ENCODE results near the gene EMC7.

DNA sequence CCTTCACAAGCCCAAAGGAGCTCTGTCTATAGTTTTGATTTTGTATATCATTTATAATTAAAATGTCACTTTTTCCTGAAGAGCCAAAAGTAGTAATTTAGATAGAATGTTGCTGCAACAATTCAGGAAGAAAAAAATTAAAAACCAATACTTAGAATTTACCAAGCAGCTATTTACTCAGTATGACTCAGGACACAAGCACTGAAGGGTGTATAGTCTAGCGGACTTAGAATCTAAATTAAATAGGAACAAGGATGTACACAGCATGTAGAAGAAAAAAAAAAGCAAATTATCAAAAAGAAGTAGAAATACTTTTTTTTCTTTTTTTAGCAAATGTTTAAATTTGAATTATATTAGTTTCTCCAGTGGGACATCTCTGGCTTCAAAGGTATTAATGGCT lies 31.8 kb upstream of the EMC7 start:
- TF ChIP-seq, protein P1, sequence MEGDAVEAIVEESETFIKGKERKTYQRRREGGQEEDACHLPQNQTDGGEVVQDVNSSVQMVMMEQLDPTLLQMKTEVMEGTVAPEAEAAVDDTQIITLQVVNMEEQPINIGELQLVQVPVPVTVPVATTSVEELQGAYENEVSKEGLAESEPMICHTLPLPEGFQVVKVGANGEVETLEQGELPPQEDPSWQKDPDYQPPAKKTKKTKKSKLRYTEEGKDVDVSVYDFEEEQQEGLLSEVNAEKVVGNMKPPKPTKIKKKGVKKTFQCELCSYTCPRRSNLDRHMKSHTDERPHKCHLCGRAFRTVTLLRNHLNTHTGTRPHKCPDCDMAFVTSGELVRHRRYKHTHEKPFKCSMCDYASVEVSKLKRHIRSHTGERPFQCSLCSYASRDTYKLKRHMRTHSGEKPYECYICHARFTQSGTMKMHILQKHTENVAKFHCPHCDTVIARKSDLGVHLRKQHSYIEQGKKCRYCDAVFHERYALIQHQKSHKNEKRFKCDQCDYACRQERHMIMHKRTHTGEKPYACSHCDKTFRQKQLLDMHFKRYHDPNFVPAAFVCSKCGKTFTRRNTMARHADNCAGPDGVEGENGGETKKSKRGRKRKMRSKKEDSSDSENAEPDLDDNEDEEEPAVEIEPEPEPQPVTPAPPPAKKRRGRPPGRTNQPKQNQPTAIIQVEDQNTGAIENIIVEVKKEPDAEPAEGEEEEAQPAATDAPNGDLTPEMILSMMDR (IDR thresholded peaks at IDR 0.05; ENCODE audit: insufficient read depth, low read length) = no peak
- TF ChIP-seq, protein P2, sequence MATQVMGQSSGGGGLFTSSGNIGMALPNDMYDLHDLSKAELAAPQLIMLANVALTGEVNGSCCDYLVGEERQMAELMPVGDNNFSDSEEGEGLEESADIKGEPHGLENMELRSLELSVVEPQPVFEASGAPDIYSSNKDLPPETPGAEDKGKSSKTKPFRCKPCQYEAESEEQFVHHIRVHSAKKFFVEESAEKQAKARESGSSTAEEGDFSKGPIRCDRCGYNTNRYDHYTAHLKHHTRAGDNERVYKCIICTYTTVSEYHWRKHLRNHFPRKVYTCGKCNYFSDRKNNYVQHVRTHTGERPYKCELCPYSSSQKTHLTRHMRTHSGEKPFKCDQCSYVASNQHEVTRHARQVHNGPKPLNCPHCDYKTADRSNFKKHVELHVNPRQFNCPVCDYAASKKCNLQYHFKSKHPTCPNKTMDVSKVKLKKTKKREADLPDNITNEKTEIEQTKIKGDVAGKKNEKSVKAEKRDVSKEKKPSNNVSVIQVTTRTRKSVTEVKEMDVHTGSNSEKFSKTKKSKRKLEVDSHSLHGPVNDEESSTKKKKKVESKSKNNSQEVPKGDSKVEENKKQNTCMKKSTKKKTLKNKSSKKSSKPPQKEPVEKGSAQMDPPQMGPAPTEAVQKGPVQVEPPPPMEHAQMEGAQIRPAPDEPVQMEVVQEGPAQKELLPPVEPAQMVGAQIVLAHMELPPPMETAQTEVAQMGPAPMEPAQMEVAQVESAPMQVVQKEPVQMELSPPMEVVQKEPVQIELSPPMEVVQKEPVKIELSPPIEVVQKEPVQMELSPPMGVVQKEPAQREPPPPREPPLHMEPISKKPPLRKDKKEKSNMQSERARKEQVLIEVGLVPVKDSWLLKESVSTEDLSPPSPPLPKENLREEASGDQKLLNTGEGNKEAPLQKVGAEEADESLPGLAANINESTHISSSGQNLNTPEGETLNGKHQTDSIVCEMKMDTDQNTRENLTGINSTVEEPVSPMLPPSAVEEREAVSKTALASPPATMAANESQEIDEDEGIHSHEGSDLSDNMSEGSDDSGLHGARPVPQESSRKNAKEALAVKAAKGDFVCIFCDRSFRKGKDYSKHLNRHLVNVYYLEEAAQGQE (IDR thresholded peaks at IDR 0.05; ENCODE audit: insufficient replicate concordance, low read depth) = no peak
- TF ChIP-seq GABPA (IDR thresholded peaks at IDR 0.05; ENCODE audit: low read depth) = no peak
- TF ChIP-seq POLR2AphosphoS5 (IDR thresholded peaks at IDR 0.05; ENCODE audit: low read depth) = no peak
